Activated naive CD4-positive, alpha-beta T cell treated with anti-CD3 and anti-CD28 coated beads, Interleukin-2, amount 10 ng/mL, durations not matched to agents 7 days and 5 days (primary cell): ENCODE measurements around the gene GGACT.

Source experiments
- CTCF ChIA-PET: fragments of 350-600 bp; sonication (Branson Sonifier 250); formaldehyde crosslinking; loops from one replicate; lab custom pipeline; 2021; ENCODE audit warnings: antibody characterized with exemption; lab: Charles Lee
- DNase-seq: peaks from one replicate; pipeline ENCODE4 v3.0.0-alpha.2; 2020
- H3K27ac Mint-ChIP-seq: one replicate; pipeline ENCODE4 v1.8.0; 2021; ENCODE audit warnings: mild to moderate bottlenecking, moderate library complexity, mixed read lengths
- H3K27me3 Mint-ChIP-seq: one replicate; pipeline ENCODE4 v1.8.0; 2021; ENCODE audit warnings: mild to moderate bottlenecking, mixed read lengths
- H3K36me3 Mint-ChIP-seq: one replicate; pipeline ENCODE4 v1.8.0; 2021; ENCODE audit warnings: mixed read lengths
- H3K4me1 Mint-ChIP-seq: one replicate; pipeline ENCODE4 v1.8.0; 2021; ENCODE audit warnings: mixed read lengths
- H3K4me3 Mint-ChIP-seq: one replicate; pipeline ENCODE4 v1.8.0; 2021; ENCODE audit warnings: mild to moderate bottlenecking, moderate library complexity, mixed read lengths
- H3K9me3 Mint-ChIP-seq: one replicate; pipeline ENCODE4 v1.8.0; 2021; ENCODE audit warnings: mixed read lengths

The GGACT gene

DNA sequence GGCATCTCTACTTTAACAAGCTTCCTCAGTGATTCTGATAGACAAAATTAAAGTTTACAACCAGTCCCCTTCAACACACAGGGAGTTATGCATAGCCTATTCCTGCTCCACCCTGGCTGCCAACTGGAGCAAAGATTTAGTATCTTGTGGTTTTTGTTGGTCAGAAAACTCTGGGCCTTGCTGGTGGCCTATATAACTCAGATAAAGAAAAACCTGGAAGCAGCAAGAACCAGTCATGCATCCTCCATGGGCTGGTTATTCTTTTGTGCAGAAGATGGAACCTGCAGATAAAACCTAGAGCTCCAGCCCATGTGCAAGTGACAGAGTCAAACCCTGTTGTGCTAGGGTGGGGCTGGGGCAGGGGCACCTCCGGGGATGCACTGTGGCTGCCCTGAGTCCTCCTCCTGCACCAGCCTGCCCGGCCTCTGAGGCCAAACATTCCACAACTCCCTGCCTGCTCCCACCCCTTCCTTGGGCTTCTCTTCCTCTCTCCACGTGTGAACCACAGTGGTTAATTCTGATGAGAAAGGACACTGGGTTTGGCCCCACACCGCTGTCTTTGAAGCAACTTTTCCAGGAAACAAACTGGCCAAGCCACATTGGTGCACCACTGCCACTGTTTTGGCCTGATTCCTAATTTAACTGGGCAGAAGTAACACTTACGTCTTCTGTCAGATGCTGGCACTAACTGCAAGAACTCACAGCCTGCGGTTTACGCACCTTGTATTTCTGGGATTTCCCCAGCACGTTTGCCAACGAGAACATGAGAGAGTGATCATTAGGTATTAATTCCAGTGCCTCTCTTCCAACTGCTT lies 23.3 kb upstream of the GGACT start:
- CTCF ChIA-PET, result interaction anchor here (0.8 kb wide), 1 partner anchor 24 kb away, joined by 3 read pairs; no protein-coding TSS in a partner anchor
- Mint-ChIP-seq H3K9me3 (peaks cover 6% of the 10 kb centered on the region), H3K27me3 (no peaks in the 10 kb centered on the region), H3K4me3 (no peak overlapping the region), H3K36me3 (peaks cover 50% of the 10 kb centered on the region), H3K27ac (peak overlapping the region; percentile 7), H3K4me1 (peaks cover 37% of the 10 kb centered on the region)
- no peak for DNase-seq

DNA sequence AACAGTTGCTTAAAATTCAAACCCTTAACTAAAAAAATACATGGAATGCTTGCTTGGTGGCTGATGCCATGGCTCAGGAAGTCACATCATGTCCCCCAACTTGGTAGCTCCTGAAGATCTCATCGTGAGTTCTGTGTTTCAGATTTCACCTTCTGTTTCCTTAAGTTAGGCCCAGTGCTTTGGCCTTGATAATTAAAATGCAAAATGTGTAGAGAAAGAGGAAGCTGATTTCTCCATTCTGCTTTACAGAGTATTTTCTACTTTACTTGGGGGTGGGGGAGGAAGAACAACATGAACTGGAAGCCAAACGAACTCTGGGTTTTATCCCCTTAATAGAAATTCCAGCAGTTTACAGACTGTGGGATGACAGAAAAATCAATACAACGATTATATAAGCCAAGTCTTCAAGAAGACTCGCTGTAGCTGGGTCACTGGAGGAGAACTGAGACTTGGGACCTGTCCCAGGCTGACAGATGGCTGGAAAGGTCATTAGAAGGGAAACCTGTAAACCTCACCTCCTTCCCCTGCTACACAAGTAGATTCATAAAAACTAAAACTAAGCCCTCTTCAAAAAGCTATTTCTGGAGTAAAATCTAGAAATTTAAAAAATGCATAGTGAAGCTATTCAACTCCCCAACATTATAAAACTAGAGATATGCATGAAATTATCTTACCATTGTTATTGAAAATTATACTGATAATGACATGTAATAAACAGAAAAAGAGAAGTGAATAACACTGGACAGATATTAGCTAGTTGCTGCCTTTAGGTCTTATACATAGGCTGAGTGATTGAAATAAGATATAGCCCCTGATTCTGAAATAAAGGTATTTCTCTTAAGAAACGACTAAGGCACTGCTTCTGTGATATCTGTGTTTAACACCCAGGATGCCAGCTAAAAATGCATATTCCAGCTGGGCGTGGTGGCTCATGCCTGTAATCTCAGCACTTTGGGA lies 22.1 kb upstream of the GGACT start:
- peaks cover 58% of the 10 kb centered on the region for H3K36me3 Mint-ChIP-seq
- H3K27ac Mint-ChIP-seq, result peak overlapping the region; percentile 60
- no peak overlapping the region for H3K4me3 Mint-ChIP-seq
- peaks cover 37% of the 10 kb centered on the region for H3K4me1 Mint-ChIP-seq
- no peak for DNase-seq
- H3K9me3 Mint-ChIP-seq, result peaks cover 5% of the 10 kb centered on the region
- CTCF ChIA-PET, result no interaction called here
- no peaks in the 10 kb centered on the region for H3K27me3 Mint-ChIP-seq

DNA sequence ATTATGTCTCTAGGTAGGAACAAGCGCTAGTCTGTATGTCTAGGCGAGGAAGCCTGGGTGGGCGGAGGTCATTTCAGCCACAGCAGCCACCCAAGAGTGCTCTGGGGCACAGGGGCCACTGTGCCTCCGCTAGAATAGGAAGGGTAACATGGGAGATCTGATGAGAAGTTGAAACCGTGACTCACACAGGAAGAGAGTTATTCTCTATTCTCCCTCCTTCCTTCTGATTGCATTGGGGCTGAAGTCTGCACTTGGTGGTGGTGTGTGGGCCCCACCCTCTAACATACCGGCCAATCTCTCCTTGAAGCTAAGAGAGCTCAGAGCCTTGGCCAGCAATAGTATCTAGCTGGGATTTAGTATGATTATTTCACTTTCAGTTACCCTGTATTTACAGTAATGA lies 20.3 kb upstream of the GGACT start:
- CTCF ChIA-PET, result interaction anchor here (0.8 to 1.4 kb wide), 2 partner anchors 9 to 20 kb away, joined by 3 to 6 read pairs; partner anchors contain the start of gene GGACT
- Mint-ChIP-seq H3K4me3 (no peak overlapping the region), H3K27me3 (no peaks in the 10 kb centered on the region), H3K4me1 (peaks cover 37% of the 10 kb centered on the region), H3K9me3 (peaks cover 5% of the 10 kb centered on the region), H3K36me3 (peaks cover 67% of the 10 kb centered on the region), H3K27ac (peak overlapping the region; percentile 85)
- peak; percentile 57 for DNase-seq

DNA sequence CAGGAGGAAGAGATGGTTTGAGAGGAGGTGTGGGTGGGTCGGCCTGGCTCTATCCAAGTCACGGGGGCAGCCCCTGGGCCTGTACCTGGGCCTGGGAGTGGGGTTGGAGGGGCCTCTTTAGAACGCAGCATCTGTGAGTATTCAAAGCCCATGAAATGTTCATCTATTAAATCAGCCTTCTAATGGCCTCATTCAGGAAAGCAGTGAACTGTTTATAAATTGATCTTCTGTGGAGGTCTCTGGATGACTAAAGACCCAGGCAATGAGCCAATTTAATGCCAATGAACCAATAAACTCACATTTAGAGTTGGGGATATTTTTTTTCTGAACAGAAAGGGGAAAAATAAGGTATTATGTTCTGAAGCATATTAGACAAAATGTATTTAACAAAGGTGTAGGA lies 19.9 kb upstream of the GGACT start:
- CTCF ChIA-PET, result interaction anchor here (1.4 kb wide), 1 partner anchor 19 kb away, joined by 6 read pairs; the partner anchor contains the start of gene GGACT
- DNase-seq, result no peak
- Mint-ChIP-seq H3K27ac (peak overlapping the region; percentile 85), H3K27me3 (no peaks in the 10 kb centered on the region), H3K9me3 (peaks cover 5% of the 10 kb centered on the region), H3K36me3 (peaks cover 72% of the 10 kb centered on the region), H3K4me3 (no peak overlapping the region), H3K4me1 (peaks cover 37% of the 10 kb centered on the region)

DNA sequence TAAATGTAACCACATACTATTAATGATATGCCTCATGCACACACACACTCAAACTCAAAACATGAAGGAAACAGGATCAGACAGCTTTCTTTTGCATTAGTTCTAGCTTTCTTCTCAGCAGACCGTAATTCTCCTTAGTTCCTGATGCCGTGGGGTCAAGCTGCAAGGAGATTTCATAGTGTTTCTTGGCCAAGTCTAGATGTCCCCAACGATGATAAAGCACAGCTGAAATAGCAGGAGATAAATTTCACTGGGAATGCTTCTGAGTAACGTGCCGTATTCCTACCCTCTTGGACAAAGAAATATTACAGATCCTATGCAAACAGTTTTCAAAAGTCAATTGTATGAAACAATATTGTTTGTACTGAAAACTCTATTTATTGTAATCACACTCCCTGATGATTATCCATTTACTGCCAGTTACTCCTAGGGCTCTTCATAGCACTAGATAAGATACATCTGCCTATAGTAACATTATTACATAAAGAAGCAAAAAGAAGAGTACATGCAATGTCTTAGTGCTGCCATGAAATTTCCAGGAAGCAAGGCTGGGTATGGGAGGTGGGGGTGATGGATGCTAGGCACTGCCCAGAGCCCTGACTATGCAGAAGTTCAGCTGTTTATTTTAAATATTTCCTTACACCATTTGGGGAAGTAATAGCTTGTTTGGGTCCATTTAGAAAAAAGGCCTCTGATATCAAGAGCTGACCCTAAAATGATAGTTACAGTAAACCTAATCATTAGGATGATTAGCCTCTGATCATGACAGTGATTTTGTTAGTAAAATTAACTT lies 16.5 kb upstream of the GGACT start:
- no peak overlapping the region for H3K27ac Mint-ChIP-seq
- H3K4me1 Mint-ChIP-seq, result peaks cover 22% of the 10 kb centered on the region
- CTCF ChIA-PET, result interaction anchor here (0.5 to 1.2 kb wide), 3 partner anchors 10 to 32 kb away, joined by 3 read pairs; no protein-coding TSS in a partner anchor
- H3K9me3 Mint-ChIP-seq, result peaks cover 5% of the 10 kb centered on the region
- no peak for DNase-seq
- H3K36me3 Mint-ChIP-seq, result peaks cover 60% of the 10 kb centered on the region
- H3K27me3 Mint-ChIP-seq, result no peaks in the 10 kb centered on the region
- no peak overlapping the region for H3K4me3 Mint-ChIP-seq

DNA sequence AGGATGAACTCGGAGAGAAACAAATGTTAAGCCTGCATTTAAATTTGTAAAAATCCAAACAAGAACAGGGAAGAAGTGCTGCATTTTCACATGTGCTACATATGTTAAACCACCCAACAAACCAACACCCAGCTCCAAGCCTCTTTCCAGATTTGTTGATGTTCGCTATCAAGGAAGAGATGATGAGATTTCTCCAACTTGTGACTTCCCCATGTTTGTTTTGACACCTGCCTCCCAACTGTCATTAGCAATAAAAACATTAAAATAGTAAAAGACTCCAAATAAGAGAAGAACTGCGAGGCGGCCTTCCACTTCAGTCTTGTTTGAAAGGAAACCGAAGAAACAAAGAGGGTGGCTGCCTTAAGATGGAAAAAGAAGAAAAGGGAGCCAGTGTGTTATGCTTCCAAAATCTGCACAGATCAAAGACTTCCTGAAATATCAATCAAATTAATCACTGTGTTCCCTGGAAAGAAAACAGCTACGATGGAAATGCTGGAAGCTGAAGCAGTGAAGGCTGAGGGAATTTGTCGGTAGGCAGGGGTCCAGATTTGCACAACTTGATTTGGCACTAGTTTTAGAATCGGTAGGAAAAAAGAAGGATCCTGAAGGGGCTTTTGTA lies 14.0 kb upstream of the GGACT start:
- peaks cover 40% of the 10 kb centered on the region for H3K36me3 Mint-ChIP-seq
- no peak overlapping the region for H3K27ac Mint-ChIP-seq
- no peaks in the 10 kb centered on the region for H3K27me3 Mint-ChIP-seq
- H3K4me3 Mint-ChIP-seq, result no peak overlapping the region
- H3K9me3 Mint-ChIP-seq, result no peaks in the 10 kb centered on the region
- DNase-seq, result no peak
- CTCF ChIA-PET, result no interaction called here
- no peaks in the 10 kb centered on the region for H3K4me1 Mint-ChIP-seq

DNA sequence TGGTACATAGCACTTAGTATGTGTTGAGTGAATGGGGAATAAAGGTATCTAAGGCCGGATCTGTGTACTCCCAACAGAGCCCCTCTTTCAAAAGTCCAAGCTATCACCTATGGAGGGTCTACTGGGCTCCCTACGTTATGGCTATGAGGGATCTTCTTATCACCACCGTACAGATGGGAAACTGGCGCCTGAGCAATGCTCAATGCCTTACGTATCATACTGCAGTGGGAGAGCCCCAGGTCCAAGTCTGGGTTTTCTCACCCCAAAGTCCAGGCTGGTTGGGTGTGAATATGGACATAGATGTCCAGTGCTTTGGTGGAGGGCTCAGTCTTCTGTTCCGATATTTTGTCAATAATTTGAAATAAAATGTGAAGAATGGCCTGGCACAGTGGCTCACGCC lies 13.1 kb upstream of the GGACT start:
- peaks cover 31% of the 10 kb centered on the region for H3K36me3 Mint-ChIP-seq
- CTCF ChIA-PET, result no interaction called here
- no peaks in the 10 kb centered on the region for H3K9me3 Mint-ChIP-seq
- no peak overlapping the region for H3K27ac Mint-ChIP-seq
- H3K4me3 Mint-ChIP-seq, result no peak overlapping the region
- no peaks in the 10 kb centered on the region for H3K4me1 Mint-ChIP-seq
- peaks cover 1% of the 10 kb centered on the region for H3K27me3 Mint-ChIP-seq
- no peak for DNase-seq

DNA sequence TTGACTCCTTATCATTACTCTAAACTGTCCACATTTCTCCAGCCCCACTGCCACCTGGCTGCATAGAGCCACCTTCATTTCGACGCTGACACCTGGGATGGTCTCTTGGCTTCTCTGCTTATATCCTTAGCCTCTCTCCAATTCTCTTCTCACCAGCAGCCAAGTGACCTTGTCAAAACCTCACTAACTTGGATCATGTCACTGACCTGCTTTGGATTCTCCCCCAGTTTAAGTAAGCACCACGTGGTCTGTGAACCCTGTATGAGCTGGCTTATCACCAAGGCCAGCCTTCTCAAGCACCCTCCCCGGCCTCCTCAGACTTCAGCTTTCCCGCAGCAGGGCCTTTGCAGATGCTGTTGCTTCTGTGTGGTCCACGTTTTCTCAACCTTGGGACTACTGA lies 12.3 kb upstream of the GGACT start:
- Mint-ChIP-seq H3K36me3 (peaks cover 25% of the 10 kb centered on the region), H3K4me1 (no peaks in the 10 kb centered on the region), H3K9me3 (no peaks in the 10 kb centered on the region), H3K27me3 (peaks cover 4% of the 10 kb centered on the region), H3K27ac (no peak overlapping the region), H3K4me3 (no peak overlapping the region)
- DNase-seq, result no peak
- CTCF ChIA-PET, result interaction anchor here (1.4 kb wide), 1 partner anchor 8 kb away, joined by 3 read pairs; no protein-coding TSS in a partner anchor

DNA sequence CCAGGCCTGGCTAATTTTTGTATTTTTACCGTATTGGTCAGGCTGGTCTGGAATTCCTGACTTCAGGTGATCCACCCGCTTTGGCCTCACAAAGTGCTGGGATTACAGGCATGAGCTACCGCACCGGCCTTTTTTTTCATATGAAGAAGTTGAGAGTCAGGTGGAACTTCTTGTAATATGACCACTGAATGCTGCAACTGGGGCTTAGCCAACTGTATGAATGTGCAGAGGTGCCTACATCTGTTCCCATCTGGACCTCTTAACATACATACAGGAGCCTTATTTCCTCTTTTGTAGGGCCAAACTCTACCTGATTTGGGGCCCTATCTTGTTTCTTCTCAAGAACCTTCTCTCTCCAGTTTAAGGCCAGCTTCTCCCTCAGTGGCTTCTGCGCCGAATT lies 11.9 kb upstream of the GGACT start:
- Mint-ChIP-seq H3K27me3 (peaks cover 4% of the 10 kb centered on the region), H3K27ac (no peak overlapping the region), H3K4me3 (no peak overlapping the region), H3K4me1 (no peaks in the 10 kb centered on the region), H3K36me3 (peaks cover 22% of the 10 kb centered on the region), H3K9me3 (no peaks in the 10 kb centered on the region)
- CTCF ChIA-PET, result interaction anchor here (1.4 kb wide), 1 partner anchor 9 kb away, joined by 3 read pairs; no protein-coding TSS in a partner anchor
- no peak for DNase-seq

DNA sequence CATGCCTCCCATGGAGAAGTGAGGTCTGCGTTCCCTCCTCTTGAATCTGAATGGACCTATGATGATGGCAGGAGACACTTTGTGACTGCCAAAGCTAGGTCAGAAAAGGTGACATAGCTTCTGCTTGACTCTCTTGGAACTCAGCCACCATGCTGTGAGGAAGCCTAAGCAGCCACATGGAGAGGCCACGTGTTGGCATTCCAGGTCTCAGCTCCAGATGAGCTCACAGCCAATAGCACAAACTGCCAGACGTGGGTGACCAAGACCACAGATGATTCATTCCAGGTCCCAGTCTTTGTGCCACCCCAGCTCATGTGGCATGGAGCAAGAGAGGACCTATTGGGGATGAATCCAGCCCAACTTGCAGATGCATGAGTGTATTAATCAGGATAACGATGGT lies 8.7 kb upstream of the GGACT start:
- H3K27me3 Mint-ChIP-seq, result peaks cover 18% of the 10 kb centered on the region
- H3K27ac Mint-ChIP-seq, result no peak overlapping the region
- no peaks in the 10 kb centered on the region for H3K9me3 Mint-ChIP-seq
- H3K4me1 Mint-ChIP-seq, result no peaks in the 10 kb centered on the region
- CTCF ChIA-PET, result interaction anchor here (1.9 kb wide), 1 partner anchor 25 kb away, joined by 7 read pairs; no protein-coding TSS in a partner anchor
- H3K36me3 Mint-ChIP-seq, result peaks cover 4% of the 10 kb centered on the region
- no peak for DNase-seq
- no peak overlapping the region for H3K4me3 Mint-ChIP-seq

DNA sequence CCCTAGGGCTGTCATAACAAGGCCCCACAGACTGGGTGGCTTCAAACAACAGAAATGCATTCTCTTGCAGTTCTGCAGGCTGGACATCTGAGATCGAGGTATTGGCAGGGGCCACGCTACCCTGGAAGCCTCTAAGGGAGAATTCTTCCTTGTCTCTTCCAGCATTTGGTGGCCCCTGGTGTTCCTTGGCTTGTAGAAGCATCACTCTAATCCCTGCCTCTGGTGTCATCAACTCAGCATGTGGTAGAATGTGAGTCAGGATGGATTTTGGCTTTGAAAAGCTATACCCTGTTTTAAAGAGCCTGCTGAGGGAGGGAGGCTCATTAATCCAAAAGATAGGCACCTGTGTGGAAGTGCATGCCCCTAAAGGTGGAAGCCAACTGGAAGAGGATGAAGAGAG lies 7.9 kb upstream of the GGACT start:
- no peak overlapping the region for H3K27ac Mint-ChIP-seq
- H3K4me3 Mint-ChIP-seq, result no peak overlapping the region
- DNase-seq, result no peak
- CTCF ChIA-PET, result interaction anchor here (1.9 kb wide), 1 partner anchor 24 kb away, joined by 7 read pairs; no protein-coding TSS in a partner anchor
- peaks cover 18% of the 10 kb centered on the region for H3K27me3 Mint-ChIP-seq
- H3K9me3 Mint-ChIP-seq, result no peaks in the 10 kb centered on the region
- H3K4me1 Mint-ChIP-seq, result peaks cover 2% of the 10 kb centered on the region
- H3K36me3 Mint-ChIP-seq, result peaks cover under 1% of the 10 kb centered on the region

DNA sequence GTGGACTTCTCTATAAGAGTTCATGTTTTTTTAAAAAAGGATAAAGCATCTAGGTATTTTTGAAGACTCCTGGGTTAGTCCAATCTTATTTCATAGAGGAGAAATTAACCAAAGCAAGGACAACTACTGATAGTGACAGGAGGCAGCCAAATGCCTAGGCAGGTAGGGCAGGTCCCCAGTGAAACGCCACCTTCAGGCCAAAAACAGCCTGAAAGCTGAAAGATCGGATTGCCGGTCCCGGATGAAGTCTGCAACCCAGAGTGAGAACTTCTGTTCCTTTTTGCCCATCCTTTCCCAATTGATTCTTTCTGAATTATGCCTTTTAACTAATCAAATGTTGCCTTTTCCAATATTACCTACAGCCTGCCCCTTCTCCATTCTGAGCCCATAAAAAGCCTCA lies 6.1 kb upstream of the GGACT start:
- no peak overlapping the region for H3K27ac Mint-ChIP-seq
- H3K36me3 Mint-ChIP-seq, result no peaks in the 10 kb centered on the region
- peaks cover 18% of the 10 kb centered on the region for H3K27me3 Mint-ChIP-seq
- H3K4me3 Mint-ChIP-seq, result no peak overlapping the region
- H3K4me1 Mint-ChIP-seq, result peaks cover 9% of the 10 kb centered on the region
- H3K9me3 Mint-ChIP-seq, result no peaks in the 10 kb centered on the region
- no peak for DNase-seq
- CTCF ChIA-PET, result interaction anchor here (0.6 to 2.7 kb wide), 3 partner anchors 11 to 1078 kb away, joined by 3 to 11 read pairs (median 3); no protein-coding TSS in a partner anchor

DNA sequence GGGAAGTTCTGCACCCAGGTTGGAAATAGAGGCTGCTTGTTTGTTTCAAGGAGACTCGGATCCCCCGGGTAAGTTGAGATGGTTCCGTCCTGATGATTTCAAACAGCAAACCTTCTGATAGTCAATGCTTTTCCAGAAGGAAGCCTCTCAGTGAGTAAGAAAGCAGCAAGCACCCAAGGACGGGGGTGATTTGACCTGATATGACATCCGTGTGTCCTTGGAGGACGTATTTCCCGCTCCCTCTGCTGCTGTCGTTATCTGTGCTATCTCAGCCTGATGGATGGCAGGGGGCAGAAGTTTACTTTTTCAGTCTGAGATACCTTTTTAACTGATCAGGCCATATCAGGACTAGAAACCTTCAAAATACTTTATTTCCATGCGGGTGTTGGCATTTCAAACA lies 5.7 kb upstream of the GGACT start:
- peaks cover 12% of the 10 kb centered on the region for H3K4me1 Mint-ChIP-seq
- H3K9me3 Mint-ChIP-seq, result no peaks in the 10 kb centered on the region
- H3K36me3 Mint-ChIP-seq, result no peaks in the 10 kb centered on the region
- H3K4me3 Mint-ChIP-seq, result no peak overlapping the region
- CTCF ChIA-PET, result interaction anchor here (2.7 kb wide), 1 partner anchor 22 kb away, joined by 11 read pairs; no protein-coding TSS in a partner anchor
- H3K27ac Mint-ChIP-seq, result no peak overlapping the region
- DNase-seq, result no peak
- peaks cover 18% of the 10 kb centered on the region for H3K27me3 Mint-ChIP-seq
